ENCODE data around the gene RAB40A.

DNA sequence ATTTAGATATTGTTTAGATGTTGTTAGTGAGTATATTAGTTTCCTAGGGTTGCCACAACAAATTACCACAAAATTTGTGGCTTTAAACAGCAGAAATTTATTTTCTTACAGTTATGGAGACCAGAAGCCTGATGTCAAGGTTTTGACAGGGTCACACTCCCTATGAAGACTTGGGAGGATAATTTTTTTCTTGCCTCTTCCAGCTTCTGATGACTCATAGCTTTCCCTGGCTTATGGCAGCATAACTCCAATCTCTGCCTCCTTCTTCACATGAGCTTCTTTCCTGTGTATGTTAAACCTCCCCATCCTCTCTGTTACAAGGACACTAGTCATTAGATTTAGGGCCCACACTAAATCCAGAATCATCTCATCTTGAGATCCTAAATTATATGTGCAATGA, 20.9 kb upstream of the RAB40A start:
- TF ChIP-seq, protein P1, sequence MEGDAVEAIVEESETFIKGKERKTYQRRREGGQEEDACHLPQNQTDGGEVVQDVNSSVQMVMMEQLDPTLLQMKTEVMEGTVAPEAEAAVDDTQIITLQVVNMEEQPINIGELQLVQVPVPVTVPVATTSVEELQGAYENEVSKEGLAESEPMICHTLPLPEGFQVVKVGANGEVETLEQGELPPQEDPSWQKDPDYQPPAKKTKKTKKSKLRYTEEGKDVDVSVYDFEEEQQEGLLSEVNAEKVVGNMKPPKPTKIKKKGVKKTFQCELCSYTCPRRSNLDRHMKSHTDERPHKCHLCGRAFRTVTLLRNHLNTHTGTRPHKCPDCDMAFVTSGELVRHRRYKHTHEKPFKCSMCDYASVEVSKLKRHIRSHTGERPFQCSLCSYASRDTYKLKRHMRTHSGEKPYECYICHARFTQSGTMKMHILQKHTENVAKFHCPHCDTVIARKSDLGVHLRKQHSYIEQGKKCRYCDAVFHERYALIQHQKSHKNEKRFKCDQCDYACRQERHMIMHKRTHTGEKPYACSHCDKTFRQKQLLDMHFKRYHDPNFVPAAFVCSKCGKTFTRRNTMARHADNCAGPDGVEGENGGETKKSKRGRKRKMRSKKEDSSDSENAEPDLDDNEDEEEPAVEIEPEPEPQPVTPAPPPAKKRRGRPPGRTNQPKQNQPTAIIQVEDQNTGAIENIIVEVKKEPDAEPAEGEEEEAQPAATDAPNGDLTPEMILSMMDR (conservative IDR thresholded peaks at IDR 0.05; ENCODE audit: low read depth, low read length): no peak
- no peak for TF ChIP-seq EZH2 (IDR thresholded peaks at IDR 0.05; ENCODE audit: low read length, unreplicated experiment)
- TF ChIP-seq EZH2phosphoT487 (IDR thresholded peaks at IDR 0.05; ENCODE audit: borderline replicate concordance, low read length): no peak
